Myocyte (in vitro differentiated cells): ENCODE data around the gene CFAP206. TPM values are rescaled to one million over a fixed set of nuclear protein-coding genes. Genes with fewer than 3 reads are reported as not detected.
A peak's percentile ranks its signal among the peaks of the same experiment; 100 is the strongest.
"Not testable (repeated sequence)": the region's sequence is repeated elsewhere in the genome, so short reads cannot be mapped to it uniquely, and the experiment has no call there.

Source experiments
- DNase-seq: peaks from one replicate; pipeline ENCODE4 v3.0.0-alpha.2; 2012; ENCODE audit warnings: low read depth
- total RNA-seq: library from RNA; depleted of rRNA; stranded (reverse); fragments of >200 nt; gene quantifications from 2 replicates; pipeline ENCODE4 v1.2.3, GENCODE V29; 2014

Gene CFAP206
- total RNA-seq, 1 donor from 2014 or later: not detected

- DNase-seq: no peak
Observed at GRCh38 chr6:87421576-87421975, 13.8 kb downstream of the CFAP206 start.

GRCh38 chr6:87426789-87427188 is 19.0 kb downstream of the CFAP206 start:
- DNase-seq: no peak

- DNase-seq: no peak
Observed at GRCh38 chr6:87430499-87430898, 22.7 kb downstream of the CFAP206 start.

GRCh38 chr6:87431263-87431662 is 23.5 kb downstream of the CFAP206 start:
- no peak for DNase-seq

GRCh38 chr6:87436435-87436834 is 28.7 kb downstream of the CFAP206 start:
- DNase-seq: peak; percentile 81

GRCh38 chr6:87441711-87442110 is 33.9 kb downstream of the CFAP206 start:
- no peak for DNase-seq

- DNase-seq: no peak
Observed at GRCh38 chr6:87444362-87444761, 36.6 kb downstream of the CFAP206 start.

GRCh38 chr6:87465051-87465450 is 57.3 kb downstream of the CFAP206 start:
- DNase-seq: no peak

- DNase-seq: peak; percentile 90
Observed at GRCh38 chr6:87472525-87473418, 65.0 kb downstream of the CFAP206 start, which contains the start of gene SLC35A1. TSS of gene SLC35A1 (plus strand) at chr6:87472974. CDS start at chr6:87473004, 30 bp downstream.

GRCh38 chr6:87473419-87473903 is 65.7 kb downstream of the CFAP206 start:
- DNase-seq: no peak

- DNase-seq: no peak
Observed at GRCh38 chr6:87481931-87482330, 74.2 kb downstream of the CFAP206 start.

GRCh38 chr6:87482366-87482765 is 74.6 kb downstream of the CFAP206 start:
- DNase-seq: no peak

- peak; percentile 71 for DNase-seq
Observed at GRCh38 chr6:87483929-87484328, 76.2 kb downstream of the CFAP206 start.

GRCh38 chr6:87484491-87484890 is 76.7 kb downstream of the CFAP206 start:
- no peak for DNase-seq

GRCh38 chr6:87487555-87487954 is 79.8 kb downstream of the CFAP206 start:
- DNase-seq: no peak

GRCh38 chr6:87489326-87489725 is 81.6 kb downstream of the CFAP206 start:
- DNase-seq: not testable (repeated sequence)

- no peak for DNase-seq
Observed at GRCh38 chr6:87494761-87495422, 87.1 kb downstream of the CFAP206 start.

GRCh38 chr6:87498048-87498447 is 90.3 kb downstream of the CFAP206 start:
- DNase-seq: no peak

GRCh38 chr6:87501809-87502572 is 94.2 kb downstream of the CFAP206 start:
- no peak for DNase-seq

GRCh38 chr6:87504441-87504840 is 96.7 kb downstream of the CFAP206 start:
- no peak for DNase-seq
